Small intestine (tissue), 7 donors: Measurements from ENCODE around the gene ZNF318. TPM values are rescaled to one million over a fixed set of nuclear protein-coding genes. Genes with fewer than 3 reads are reported as not detected.
"Not testable (repeated sequence)": the region's sequence is repeated elsewhere in the genome, so short reads cannot be mapped to it uniquely, and the experiment has no call there.

ENCODE experiments used
- DNase-seq, 2 donors: peaks; one replicate each; pipeline versions ENCODE4 v3.0.0 to v3.0.0-alpha.2; 2013
- FAIRE-seq: peaks from 2 replicates; lab custom pipeline; 2012; peaks lifted over from hg19 to GRCh38; lab: Jason Lieb, UNC
- H3K27ac ChIP-seq, 3 donors: one replicate each; pipeline ENCODE4 v1.5.1; 2013; ENCODE audit warnings: low read length in 2 of 3, mild to moderate bottlenecking in 2 of 3, control low read depth in 1 of 3, inconsistent platforms in 1 of 3, low read depth in 1 of 3, moderate library complexity in 1 of 3
- H3K27me3 ChIP-seq, 3 donors: one replicate each; pipeline ENCODE4 v1.6.1; 2013; ENCODE audit warnings: low read length in 3 of 3, inconsistent platforms in 1 of 3; ENCODE audit not compliant: control insufficient read depth in 3 of 3, insufficient read depth in 3 of 3
- H3K36me3 ChIP-seq, 3 donors: one replicate each; pipeline ENCODE4 v1.6.1; 2013; ENCODE audit warnings: low read length in 3 of 3, inconsistent platforms in 1 of 3, low read depth in 1 of 3, mild to moderate bottlenecking in 1 of 3, moderate library complexity in 1 of 3; ENCODE audit not compliant: control insufficient read depth in 3 of 3, insufficient read depth in 2 of 3
- H3K4me1 ChIP-seq, 3 donors: one replicate each; pipeline ENCODE4 v1.6.1; 2013; ENCODE audit warnings: low read length in 2 of 3, inconsistent platforms in 1 of 3, low read depth in 1 of 3, mild to moderate bottlenecking in 1 of 3, moderate library complexity in 1 of 3; ENCODE audit not compliant: control insufficient read depth in 3 of 3, insufficient read depth in 2 of 3
- H3K4me3 ChIP-seq, 3 donors: one replicate each; pipeline ENCODE4 v1.5.1; 2013; ENCODE audit warnings: low read length in 3 of 3, control low read depth in 1 of 3, inconsistent platforms in 1 of 3, low read depth in 1 of 3, mild to moderate bottlenecking in 1 of 3, moderate library complexity in 1 of 3
- H3K9me3 ChIP-seq, 2 donors: one replicate each; pipeline ENCODE4 v1.6.1; 2013; ENCODE audit warnings: low read depth in 1 of 2, low read length in 1 of 2; ENCODE audit not compliant: control insufficient read depth in 2 of 2, insufficient read depth in 1 of 2
- WGBS, 3 donors: extraction: QIAGEN DNeasy Blood & Tissue Kit; methylation state at CpG; one replicate each; pipeline ENCODE4 v1.1.7; 2013; 5-methylcytosine and 5-hydroxymethylcytosine counted together
- polyA plus RNA-seq, 4 donors: library from polyadenylated mRNA; stranded (reverse) in 3 of 4; unstranded in 1 of 4; fragments of 200-250 nt in 3 of 4; fragments of 120-200 nt in 1 of 4; gene quantifications; one replicate each; pipeline versions ENCODE4 v1.2.1 to v1.2.3, GENCODE V29; 2013
- donor health status: healthy with polysubstance abuse.
- donor health status: control.
- donor health status: control.
- donor health status: Bipolar disorder and iron deficiency.
- donor health status: healthy.

The ZNF318 gene
- polyA plus RNA-seq, 4 donors: 3.5 to 18.1 (median 5.0) TPM

DNA sequence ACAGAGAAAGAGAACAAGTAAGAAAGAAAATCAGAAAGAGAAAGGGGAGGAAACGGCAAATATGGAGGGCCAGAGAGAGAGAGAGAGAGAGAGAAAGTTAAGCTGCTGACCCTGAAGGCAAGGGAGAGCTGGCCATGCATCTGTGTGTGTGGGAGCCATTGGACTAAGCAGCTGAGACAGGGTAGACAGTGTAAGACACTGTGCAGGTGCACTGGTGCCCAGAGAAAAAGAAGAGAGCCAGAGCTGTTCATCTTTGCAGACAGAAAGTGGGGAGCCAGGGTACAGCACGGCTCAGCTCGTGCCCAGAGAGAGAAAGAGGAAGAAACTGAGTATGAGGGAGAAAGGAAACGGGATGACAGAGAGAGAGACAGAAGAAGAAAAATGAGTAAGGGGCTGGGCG is 24.2 kb upstream of the ZNF318 start:
- H3K27me3 ChIP-seq: peaks cover 0 to 4% (median 0%) of the 10 kb centered on the region in 3 donors

DNA sequence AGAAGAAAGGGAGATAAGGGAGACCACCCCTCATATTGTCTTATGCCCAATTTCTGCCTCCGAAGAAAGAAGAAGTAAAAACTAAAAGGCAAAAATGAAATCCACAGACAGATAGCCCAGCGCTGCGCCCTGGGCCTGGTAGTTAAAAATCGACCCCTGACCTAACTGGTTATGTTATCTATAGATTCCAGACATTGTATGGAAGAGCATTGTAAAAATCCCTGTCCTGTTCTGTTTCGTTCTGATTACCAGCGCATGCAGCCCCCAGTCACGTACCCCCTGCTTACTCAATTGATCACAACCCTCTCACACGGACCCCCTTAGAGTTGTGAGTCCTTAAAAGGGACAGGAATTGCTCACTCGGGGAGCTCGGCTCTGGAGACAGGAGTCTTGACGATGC is 23.7 kb upstream of the ZNF318 start:
- H3K9me3 ChIP-seq, H3K36me3 ChIP-seq, DNase-seq, FAIRE-seq, H3K27ac ChIP-seq, H3K27me3 ChIP-seq: not testable (repeated sequence)
- H3K4me1 ChIP-seq: peaks cover 0 to 18% (median 0%) of the 10 kb centered on the region in 3 donors
- peak overlapping the region in 1 of 3 donors; percentile 9 for H3K4me3 ChIP-seq
- WGBS, 3 donors: 59 to 73% (median 72%) methylated on average over 11 of the region's 11 CpGs

More for the DNA sequence above, 24.2 kb upstream of the ZNF318 start:
- Histone ChIP-seq H3K27ac (no peak overlapping the region), H3K4me1 (peaks cover 0 to 18% (median 0%) of the 10 kb centered on the region in 3 donors), H3K9me3 (no peaks in the 10 kb centered on the region), H3K4me3 (peak overlapping the region in 1 of 3 donors; percentile 9), H3K36me3 (no peaks in the 10 kb centered on the region)
- WGBS, 3 donors: 51 to 77% (median 74%) methylated on average over 5 of the region's 5 CpGs
- DNase-seq (no peak), FAIRE-seq (no peak)

DNA sequence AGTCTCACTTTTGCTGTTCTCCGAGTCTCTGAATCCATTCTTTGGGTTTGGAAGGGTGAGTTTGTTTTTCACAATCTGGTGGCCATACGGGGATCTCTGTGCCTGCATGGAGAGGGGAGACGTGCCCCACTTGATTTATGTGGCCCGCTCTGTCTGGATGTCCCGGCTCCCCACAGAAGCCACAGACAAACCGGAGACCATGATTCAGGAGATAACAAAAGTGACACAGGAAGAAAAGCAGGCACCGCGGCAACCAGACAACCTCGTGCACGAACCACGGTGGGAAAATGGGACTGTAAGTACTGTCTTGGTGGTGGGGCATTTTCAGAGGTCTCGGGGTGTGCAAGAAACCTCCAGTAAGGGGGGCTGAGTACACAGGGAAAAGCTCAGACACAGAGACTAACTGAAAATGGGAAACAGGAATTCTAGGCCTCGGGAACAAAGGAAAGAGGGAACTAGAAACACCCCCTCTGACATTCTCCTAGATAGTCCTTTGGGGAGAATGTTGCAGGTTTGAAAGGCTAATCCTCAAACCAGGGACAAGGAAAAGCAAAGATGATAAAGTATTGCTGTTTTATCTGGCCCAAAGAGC is 22.1 kb upstream of the ZNF318 start:
- no peak for DNase-seq
- peak overlapping the region in 1 of 3 donors; percentile 22 for H3K4me3 ChIP-seq
- no peaks in the 10 kb centered on the region for H3K9me3 ChIP-seq
- H3K36me3 ChIP-seq: no peaks in the 10 kb centered on the region
- H3K27ac ChIP-seq: no peak overlapping the region
- peaks cover 0 to 4% (median 0%) of the 10 kb centered on the region in 3 donors for H3K27me3 ChIP-seq
- no peak for FAIRE-seq
- H3K4me1 ChIP-seq: peaks cover 0 to 18% (median 0%) of the 10 kb centered on the region in 3 donors
- WGBS, 3 donors: 59 to 74% (median 68%) methylated on average over 13 of the region's 13 CpGs

DNA sequence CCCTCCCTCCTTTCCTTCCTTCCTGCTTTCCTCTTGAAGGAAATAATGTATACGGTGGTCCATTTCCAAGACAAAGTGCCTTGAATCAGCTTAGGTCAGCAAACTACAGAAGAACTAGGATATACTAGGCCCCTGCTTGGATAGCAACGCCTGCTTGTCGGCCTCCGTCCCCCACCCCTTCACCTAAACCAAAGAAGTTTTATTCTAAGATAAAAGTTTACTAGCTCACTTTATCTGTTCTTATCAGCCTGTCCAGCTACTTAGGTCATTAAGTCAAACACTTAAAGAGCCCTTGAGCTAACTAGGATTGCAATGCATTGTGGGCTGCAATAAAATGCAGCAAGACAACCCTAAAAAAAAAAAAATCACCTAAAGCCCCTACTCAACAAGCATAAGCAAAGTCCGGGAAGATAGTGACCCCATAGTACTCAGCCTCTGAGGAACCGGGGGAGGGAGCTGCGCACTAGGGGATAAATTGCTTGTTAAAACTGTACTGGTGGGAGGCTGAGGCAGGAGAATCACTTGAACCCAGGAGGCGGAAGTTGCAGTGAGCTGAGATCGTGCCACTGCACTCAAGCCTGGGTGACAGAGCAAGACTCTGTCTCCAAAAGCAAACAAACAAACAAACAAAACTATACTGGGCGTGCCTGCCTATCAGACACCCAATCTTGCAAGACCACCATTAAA is 21.4 kb upstream of the ZNF318 start:
- 69 to 74% (median 72%) methylated on average over 10 of the region's 10 CpGs for WGBS, 3 donors
- H3K4me3 ChIP-seq: peak overlapping the region in 1 of 3 donors; percentile 22
- FAIRE-seq, H3K27ac ChIP-seq, H3K27me3 ChIP-seq, H3K36me3 ChIP-seq, H3K9me3 ChIP-seq: not testable (repeated sequence)
- DNase-seq: peak in 1 of 2 donors; percentile 46
- H3K4me1 ChIP-seq: peaks cover 0 to 17% (median 0%) of the 10 kb centered on the region in 3 donors

DNA sequence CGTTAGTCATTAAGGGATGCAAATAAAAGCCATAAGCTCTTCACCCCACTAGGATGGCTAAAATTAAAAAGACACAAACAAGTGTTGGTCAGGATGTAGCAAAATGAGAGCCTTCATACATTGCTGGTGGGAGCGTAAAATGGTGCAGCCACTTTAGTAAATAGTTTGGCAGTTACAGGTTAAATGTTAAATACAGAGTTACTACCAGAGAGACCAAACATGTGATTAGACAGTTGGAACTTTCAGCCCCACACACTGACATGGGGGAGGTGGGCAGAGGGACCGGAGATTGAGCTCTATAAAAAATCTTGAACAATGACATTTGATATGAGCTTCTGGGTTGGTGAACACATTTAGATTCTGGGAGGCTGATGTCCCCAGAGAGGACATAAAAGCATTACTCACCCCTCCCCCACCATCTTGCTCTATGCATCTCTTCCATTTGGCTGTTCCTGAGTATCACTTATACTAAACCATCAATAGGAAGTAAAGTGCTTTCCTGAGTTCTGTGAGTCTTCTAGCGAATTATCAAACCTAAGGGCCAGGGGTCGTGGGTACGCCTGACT is 20.4 kb upstream of the ZNF318 start:
- H3K36me3 ChIP-seq: no peaks in the 10 kb centered on the region
- FAIRE-seq (no peak), DNase-seq (no peak)
- H3K4me3 ChIP-seq: no peak overlapping the region
- 89 to 91% (median 90%) methylated on average over 6 of the region's 6 CpGs for WGBS, 3 donors
- H3K27ac ChIP-seq: no peak overlapping the region
- peaks cover 0 to 14% (median 0%) of the 10 kb centered on the region in 3 donors for H3K4me1 ChIP-seq
- H3K27me3 ChIP-seq: peaks cover 0 to 4% (median 0%) of the 10 kb centered on the region in 3 donors
- no peaks in the 10 kb centered on the region for H3K9me3 ChIP-seq

DNA sequence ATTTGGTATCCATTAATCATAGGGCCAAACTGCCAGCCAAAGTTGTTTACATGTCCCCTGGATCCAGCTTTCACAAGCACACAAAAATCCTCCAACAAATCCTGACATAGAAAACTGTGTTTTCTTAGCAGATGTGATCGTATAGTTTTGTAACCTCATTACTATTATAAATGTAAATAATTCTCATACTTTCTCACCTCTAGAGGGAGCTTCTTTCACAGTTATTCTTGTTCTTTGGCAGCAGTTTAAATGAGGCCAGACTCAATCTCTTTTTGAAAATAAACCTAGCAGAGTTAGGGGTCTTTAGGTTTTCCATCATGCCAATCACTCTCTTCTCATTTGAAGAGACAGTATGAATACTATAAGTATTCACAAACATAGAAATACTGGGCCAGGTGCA is 17.0 kb upstream of the ZNF318 start:
- Histone ChIP-seq H3K4me1 (peaks cover 0 to 6% (median 0%) of the 10 kb centered on the region in 3 donors), H3K4me3 (no peak overlapping the region), H3K36me3 (no peaks in the 10 kb centered on the region), H3K27me3 (peaks cover 0 to 2% (median under 1%) of the 10 kb centered on the region in 3 donors), H3K27ac (no peak overlapping the region), H3K9me3 (no peaks in the 10 kb centered on the region)
- DNase-seq (peak in 1 of 2 donors; percentile 37), FAIRE-seq (no peak)
- 16 to 69% (median 44%) methylated on average over 1 of the region's 1 CpG for WGBS, 3 donors

DNA sequence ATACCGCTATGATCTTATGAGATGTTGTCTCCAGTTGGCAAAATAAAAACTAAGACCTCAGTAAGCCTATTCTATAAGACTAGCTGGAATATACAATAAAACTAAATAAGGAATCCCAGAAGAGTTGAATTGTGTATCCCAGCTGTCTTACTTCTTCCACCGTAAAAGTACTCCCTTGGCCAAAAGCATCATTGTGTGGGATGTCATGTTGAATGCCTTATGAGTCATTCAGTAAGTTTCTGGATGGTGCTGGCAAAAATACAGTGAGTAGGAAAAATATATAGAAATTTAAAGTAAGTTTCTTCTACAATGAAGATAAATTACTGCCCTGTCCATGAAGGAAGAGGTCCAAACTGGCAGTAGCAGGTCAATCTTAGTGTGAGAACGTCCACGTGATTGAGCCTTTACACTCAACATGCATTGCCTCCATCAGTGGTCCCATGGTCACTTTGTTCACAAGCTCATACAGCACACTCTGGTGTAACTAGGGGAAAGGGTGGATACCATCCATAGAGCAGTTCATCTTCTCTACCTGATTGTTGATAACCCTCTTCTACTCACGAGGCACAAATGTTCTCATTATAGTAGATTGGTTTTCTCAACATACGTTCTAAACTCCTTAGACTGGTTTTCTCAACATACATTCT is 13.7 kb upstream of the ZNF318 start:
- Histone ChIP-seq H3K4me3 (no peak overlapping the region), H3K27ac (no peak overlapping the region), H3K36me3 (no peaks in the 10 kb centered on the region), H3K9me3 (no peaks in the 10 kb centered on the region), H3K27me3 (peaks cover 0 to 2% (median 0%) of the 10 kb centered on the region in 3 donors), H3K4me1 (no peaks in the 10 kb centered on the region)
- no peak for FAIRE-seq
- no peak for DNase-seq
- WGBS, 3 donors: 75 to 88% (median 79%) methylated on average over 6 of the region's 6 CpGs

DNA sequence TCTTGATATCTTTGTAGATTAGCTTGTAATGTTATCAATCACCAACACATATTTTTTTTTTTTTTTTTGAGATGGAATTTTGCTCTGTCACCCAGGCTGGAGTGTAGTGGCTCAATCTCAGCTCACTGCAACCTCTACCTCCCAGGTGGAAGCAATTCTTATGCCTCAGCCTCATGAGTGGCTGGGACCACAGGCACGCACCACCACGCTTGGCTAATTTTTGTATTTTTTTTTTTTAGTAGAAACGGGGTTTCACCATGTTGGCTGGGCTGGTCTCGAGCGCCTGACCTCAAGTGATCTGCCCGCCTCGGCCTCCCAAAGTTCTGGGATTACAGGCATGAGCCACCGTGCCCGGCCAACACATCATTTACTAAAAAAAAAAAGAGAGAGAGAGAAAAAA is 11.4 kb upstream of the ZNF318 start:
- not testable (repeated sequence) for FAIRE-seq
- 85 to 95% (median 88%) methylated on average over 9 of the region's 9 CpGs for WGBS, 3 donors

More for the DNA sequence above, 11.4 kb upstream of the ZNF318 start:
- H3K36me3 ChIP-seq, H3K4me1 ChIP-seq, H3K27me3 ChIP-seq, H3K27ac ChIP-seq, H3K4me3 ChIP-seq, H3K9me3 ChIP-seq, DNase-seq: not testable (repeated sequence)
